Measurements from ENCODE around the gene GRN. TPM values are rescaled to one million over a fixed set of nuclear protein-coding genes. Genes with fewer than 3 reads are reported as not detected.
A peak's percentile ranks its signal among the peaks of the same experiment; 100 is the strongest.

Gene GRN
- total RNA-seq, 1 experiment from 2014 or later = 206 TPM

- no peak for TF ChIP-seq CTCF (IDR thresholded peaks at IDR 0.05 in 2 of 3, conservative IDR thresholded peaks at IDR 0.05 in 1 of 3; ENCODE audit: borderline replicate concordance in 1 of 3, insufficient read depth in 1 of 3, low read depth in 2 of 3, low read length in 2 of 3)
- TF ChIP-seq ZFX (IDR thresholded peaks at IDR 0.05) = no peak
- TF ChIP-seq TCF7L2 (IDR thresholded peaks at IDR 0.05; ENCODE audit: borderline replicate concordance, extremely low read depth, insufficient read depth, insufficient read length) = no peak
- TF ChIP-seq CEBPB (IDR thresholded peaks at IDR 0.05; ENCODE audit: low read depth) = no peak
- no peak for TF ChIP-seq ZBTB33 (IDR thresholded peaks at IDR 0.05; ENCODE audit: extremely low read depth, insufficient replicate concordance, low read length)
- TF ChIP-seq RAD21 (IDR thresholded peaks at IDR 0.05; ENCODE audit: low read depth) = no peak
- TF ChIP-seq EZH2phosphoT487 (IDR thresholded peaks at IDR 0.05; ENCODE audit: borderline replicate concordance) = no peak
Measured at GRCh38 chr17:44375196-44376017, 30.3 kb downstream of the GRN start (continued).

GRCh38 chr17:44376124-44376523 lies 31.0 kb downstream of the GRN start:
- no TSS peak for BruUV-seq (replicated peaks)
- Histone ChIP-seq H3K4me2 (ENCODE audit: low read length) (no peak overlapping the region), H3K4me3 (replicated peaks in 1 of 2; ENCODE audit: low read depth in 1 of 2, low read length in 2 of 2) (no peak overlapping the region), H4K20me1 (ENCODE audit: insufficient read depth) (no peaks in the 10 kb centered on the region), H3K9me3 (ENCODE audit: control insufficient read depth in 1 of 2, insufficient read depth in 1 of 2, low read depth in 1 of 2, low read length in 2 of 2) (no peaks in the 10 kb centered on the region), H3K4me1 (ENCODE audit: control insufficient read depth in 1 of 2, insufficient read depth in 2 of 2, low read length in 2 of 2) (peaks cover 0 to 13% of the 10 kb centered on the region in 2 experiments; a peak in 3 of 4 replicates), H3K9me2 (ENCODE audit: insufficient read depth) (no peaks in the 10 kb centered on the region), H3K9ac (ENCODE audit: low read length) (no peak overlapping the region), H3K27ac (ENCODE audit: low read depth, low read length) (no peak overlapping the region), H3K79me2 (ENCODE audit: insufficient read depth, low read length) (no peaks in the 10 kb centered on the region), H3K27me3 (ENCODE audit: insufficient read depth, low read length) (no peaks in the 10 kb centered on the region), H2AFZ (ENCODE audit: low read depth, low read length, poor library complexity, severe bottlenecking) (no peak overlapping the region), H3K36me3 (ENCODE audit: control insufficient read depth in 1 of 2, insufficient read depth in 2 of 2, low read length in 2 of 2) (no peaks in the 10 kb centered on the region)
- no peak; the same call in 1 of the 2 replicates for TF ChIP-seq RAD21 (IDR thresholded peaks at IDR 0.05; ENCODE audit: low read depth)
- TF ChIP-seq CTCF (IDR thresholded peaks at IDR 0.05 in 2 of 3, conservative IDR thresholded peaks at IDR 0.05 in 1 of 3; ENCODE audit: borderline replicate concordance in 1 of 3, insufficient read depth in 1 of 3, low read depth in 2 of 3, low read length in 2 of 3) = peak in 2 of 3 experiments; percentile 67 to 68; a peak in 4 of 6 replicates
- CTCF ChIA-PET = interaction anchor here (0.7 to 1.7 kb wide), 7 partner anchors 9 to 432 kb away, joined by 3 to 9 read pairs (median 3); partner anchors contain the start of gene FAM171A2
- ATAC-seq = peak; percentile 85
- intact Hi-C loops (cut with micrococcal nuclease) = no loop called here
- RAD21 ChIA-PET (ENCODE audit: low non-redundant PET in 1 of 2, low total read pairs in 2 of 2, uncharacterized antibody in 2 of 2, unreplicated experiment in 2 of 2) = no interaction called here
- no peak for DNase-seq (ENCODE audit: low read depth, low spot score)
- POLR2A ChIA-PET = interaction anchor here (1.4 kb wide), 1 partner anchor 9 kb away, joined by 7 read pairs; no protein-coding TSS in a partner anchor

Data from HCT116 (cell line).